Esophagus mucosa (tissue), 1 donor: ENCODE data around the gene CASK. TPM values are rescaled to one million over a fixed set of nuclear protein-coding genes. Genes with fewer than 3 reads are reported as not detected.
"Not testable (repeated sequence)": the region's sequence is repeated elsewhere in the genome, so short reads cannot be mapped to it uniquely, and the experiment has no call there.

ENCODE experiments used
- ATAC-seq: fragments of 200-7000 bp; cut with Tn5 transposase; one replicate; pipeline ENCODE4 v1.9.1; 2020
- total RNA-seq: library from RNA; stranded (reverse); gene quantifications from one replicate; pipeline ENCODE4 v1.2.4, GENCODE V29; 2023
- donor health status: DM: yes; HTN: yes; CAD: no.

The CASK gene
- total RNA-seq, 1 donor from 2014 or later, result 56.3 TPM

DNA sequence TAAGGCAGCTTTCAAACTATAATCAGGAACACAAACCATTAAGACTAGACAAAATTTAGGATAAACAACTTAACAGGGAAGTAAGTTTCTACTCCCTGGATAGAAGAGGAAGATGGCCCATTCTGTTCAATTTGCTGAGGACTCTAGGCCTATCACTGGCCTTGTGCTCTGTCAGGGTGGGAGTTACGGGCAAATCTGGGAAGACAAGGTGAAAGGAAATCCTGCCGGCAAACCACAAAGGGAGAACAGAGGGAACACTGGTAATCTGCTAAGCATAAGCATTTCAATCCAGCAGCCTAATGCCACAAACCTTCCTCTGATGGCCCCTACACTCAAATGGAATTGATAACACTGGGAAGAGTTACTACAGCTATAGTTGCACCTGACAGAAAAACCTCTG lies 191.1 kb downstream of the CASK start:
- no peak for ATAC-seq

DNA sequence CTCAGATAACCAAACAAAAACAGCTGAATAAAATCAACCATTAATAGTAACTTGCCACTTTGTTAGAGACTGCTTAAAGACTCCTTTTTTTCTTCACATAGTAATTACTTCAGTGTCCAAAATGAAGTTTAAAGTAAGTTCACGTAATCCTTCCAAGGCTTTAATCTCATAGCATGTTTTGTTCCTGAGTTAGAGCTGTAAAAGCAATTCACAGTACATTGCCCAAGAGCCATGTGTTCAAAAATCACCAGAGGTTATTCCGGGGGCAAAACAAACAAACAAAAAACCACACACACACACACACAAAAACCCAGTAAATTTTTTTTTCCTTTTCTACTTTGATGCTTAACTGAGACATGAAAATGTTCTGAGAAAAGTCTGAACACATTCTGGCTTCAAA lies 193.3 kb downstream of the CASK start:
- ATAC-seq, result no peak

DNA sequence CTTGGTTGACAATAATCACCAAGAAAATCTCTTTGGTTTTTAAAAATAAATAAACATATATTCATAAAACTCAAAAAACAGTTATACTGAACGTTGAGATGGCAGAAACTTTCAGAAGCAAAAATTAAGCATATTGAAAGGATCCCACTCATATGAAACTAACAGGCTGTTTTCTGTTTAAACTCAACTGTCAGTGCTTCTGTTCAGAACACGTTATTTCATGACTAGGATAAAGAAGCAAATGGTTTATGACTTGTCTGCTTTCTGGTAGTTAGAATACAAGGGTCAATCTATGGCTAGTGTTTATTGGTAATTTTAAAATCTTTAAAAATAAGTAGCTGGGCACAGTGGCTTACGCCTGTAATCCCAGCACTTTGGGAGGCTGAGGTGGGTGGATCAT lies 195.2 kb downstream of the CASK start:
- ATAC-seq, result no peak

DNA sequence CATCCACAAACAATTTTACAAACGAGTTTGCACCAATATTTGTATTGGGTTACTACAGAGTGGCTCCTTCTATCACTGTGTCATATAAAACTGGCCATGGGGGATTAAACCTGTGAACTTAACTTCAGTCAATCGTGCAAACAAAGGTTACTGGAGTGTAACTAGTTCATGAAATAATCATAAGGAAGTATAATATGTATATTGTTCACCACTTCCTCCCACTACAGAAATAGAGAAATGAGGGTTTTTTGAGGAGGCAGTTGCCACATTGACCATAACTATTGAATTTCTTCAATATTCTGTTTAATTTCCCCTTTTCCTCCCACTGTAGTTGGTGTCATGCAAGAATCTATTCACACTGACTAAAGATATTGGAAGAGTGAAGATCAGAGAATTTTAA lies 199.5 kb downstream of the CASK start, which contains the start of gene GPR82:
Gene GPR82, plus strand, starts transcription at position 356 of the 400 bp plus-strand sequence. CDS start 2,846 bp downstream, outside the sequence.
- ATAC-seq, result peak; percentile 47

DNA sequence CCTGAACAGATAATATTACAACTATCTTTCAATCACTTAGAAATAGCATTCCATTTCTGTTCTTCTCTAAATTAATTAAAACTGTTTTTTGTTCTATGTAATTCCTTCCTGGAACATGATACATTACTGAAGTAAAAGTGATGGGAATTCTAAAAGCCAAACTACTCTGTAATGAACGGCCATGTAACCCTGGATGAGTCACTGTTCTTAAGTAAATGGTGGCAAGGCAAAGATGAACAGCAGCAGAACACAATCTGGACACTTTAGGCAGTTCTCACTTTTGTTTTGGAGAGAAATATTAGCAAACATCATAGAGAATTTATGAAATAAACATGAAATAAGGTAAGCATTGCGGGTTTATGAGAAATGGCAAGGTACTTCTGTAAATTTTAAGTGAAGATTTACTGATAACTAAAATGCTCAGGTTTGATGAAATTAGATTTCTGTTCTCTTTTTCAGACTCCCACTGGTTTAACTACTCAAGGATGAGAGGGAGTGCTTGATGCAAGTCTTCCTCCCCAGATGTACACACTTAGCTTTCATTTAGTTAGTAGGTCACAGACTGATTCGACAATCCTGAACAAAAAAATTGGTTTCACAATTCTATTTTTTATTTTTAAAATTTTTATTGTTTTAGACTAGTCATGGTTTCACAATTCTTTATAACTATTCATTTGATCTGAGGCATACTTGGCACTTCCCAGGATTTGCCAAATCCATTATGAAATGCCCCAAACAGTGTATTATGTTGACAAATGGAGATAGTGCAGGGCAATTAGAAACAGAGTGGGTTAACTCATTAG lies 200.3 kb downstream of the CASK start:
- no peak for ATAC-seq

DNA sequence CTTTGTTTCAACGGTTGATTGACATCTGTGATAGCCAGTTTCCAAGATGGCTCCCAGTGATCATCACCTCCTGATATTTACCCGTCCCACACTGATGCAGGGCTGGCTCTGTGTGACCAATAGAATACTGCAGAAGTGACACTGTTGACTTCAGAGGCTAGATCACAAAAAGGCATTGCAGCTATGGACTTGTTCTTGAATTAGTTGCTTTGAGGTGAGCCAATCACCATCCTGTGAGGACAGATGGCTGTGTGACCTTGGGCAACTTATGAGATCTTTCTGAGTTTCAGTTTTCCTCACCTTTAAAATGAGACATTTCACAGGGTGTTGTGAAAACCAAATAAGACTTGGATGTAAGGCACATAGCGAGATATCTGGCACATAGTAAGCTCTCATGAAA lies 201.1 kb downstream of the CASK start:
- ATAC-seq, result no peak

DNA sequence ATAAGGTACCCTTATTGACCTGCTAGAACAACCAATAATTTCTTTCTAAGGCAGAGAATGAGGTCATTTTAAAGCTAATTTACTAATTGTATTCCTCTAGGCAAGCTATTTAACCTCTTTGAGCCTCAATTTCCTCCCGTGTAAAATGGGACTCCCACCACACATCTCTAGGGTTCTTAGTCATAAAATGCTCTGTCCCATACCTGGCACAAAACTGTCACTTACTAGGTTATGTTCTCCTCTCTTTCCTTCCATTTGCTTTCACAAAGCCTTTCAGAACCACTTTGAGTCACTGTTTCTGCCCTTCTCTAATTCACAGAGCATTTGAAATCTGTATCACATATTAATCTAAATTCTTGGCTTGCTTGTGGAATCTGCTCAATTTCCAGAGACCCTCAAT lies 201.8 kb downstream of the CASK start:
- ATAC-seq, result no peak

DNA sequence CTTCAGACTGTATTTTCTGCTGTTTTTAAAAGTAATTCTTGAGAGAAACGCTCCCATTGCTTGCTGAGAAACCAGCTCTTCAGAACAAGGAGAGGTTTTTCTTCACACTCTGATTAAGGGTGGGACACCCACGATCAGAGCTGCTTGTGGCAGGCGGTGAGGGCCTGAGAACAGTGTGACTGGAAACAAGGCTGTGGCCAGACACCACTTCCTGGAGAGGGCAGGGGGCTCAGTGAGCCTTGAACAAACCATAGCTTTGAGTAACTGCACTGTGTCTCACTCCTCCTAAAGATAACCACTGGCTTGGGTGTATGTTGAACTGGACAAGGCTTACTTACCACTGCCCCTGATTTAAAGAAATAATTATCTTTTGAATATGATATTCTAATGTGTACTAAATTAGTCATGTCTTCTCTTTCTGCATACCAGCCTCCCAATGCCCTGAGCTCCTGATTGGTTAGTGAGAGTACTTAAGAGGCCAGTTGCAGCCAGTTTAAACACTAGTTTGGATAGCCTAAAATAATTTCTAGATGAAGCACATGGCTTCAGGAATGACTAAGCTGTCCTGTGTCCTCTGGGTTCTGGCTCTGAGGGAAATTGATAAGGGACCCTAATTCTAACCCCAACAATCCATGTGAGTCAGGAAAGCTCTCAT lies 203.1 kb downstream of the CASK start:
- ATAC-seq, result peak; percentile 65

DNA sequence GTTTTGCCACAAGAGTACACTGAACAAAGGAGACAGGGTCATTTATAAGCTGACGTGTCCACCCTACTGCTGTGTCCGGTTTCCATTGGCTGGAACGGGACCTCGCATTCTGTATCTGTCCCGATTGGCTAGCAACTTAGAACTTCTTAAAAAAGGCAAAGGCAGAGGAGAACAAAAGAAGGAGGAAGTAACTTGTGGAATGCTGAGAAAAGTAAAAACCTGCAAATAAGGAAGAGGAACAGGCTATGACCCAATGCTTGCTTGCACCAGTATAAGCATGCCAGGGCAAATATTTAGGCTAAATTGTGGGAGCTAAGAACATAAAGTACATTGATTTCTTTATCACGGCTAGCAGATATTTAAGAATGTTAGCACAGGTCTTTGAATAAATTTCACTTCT lies 203.7 kb downstream of the CASK start:
- not testable (repeated sequence) for ATAC-seq

DNA sequence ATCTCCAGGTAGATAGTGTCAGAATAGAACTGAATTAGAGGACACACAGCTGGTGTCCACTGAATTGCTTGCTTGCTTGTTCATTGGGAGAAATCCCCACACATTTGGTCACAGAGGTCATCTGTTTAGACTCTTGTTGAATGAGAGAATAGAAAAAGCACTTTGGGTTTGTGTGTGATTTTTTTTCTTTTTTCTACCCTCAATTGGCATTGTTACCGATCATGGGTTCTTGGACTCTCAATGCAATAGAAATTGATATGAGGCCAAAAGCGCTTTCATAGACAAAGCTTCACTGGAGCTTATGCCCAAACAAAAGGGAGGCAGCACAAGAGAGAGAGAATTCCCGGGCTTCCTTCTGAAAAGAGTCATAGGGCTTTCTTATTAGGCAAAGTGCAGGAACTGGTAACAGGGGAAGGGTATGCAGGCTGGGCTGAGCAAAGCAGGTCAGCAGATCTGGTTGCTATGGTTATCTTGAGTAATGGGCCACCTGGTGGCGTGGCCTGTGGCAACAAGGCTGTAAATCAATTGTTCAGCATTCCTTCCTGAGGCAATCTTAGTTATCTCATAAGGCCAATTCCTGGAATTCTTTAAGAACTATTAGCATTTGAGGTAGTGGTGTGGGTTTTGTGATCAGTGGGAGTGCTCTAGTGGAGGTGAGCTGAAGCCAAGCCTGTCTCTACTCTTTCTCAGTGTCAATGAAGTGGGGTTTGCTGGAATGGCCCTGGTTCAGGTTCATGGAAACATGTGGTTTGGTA lies 204.7 kb downstream of the CASK start:
- ATAC-seq, result no peak

DNA sequence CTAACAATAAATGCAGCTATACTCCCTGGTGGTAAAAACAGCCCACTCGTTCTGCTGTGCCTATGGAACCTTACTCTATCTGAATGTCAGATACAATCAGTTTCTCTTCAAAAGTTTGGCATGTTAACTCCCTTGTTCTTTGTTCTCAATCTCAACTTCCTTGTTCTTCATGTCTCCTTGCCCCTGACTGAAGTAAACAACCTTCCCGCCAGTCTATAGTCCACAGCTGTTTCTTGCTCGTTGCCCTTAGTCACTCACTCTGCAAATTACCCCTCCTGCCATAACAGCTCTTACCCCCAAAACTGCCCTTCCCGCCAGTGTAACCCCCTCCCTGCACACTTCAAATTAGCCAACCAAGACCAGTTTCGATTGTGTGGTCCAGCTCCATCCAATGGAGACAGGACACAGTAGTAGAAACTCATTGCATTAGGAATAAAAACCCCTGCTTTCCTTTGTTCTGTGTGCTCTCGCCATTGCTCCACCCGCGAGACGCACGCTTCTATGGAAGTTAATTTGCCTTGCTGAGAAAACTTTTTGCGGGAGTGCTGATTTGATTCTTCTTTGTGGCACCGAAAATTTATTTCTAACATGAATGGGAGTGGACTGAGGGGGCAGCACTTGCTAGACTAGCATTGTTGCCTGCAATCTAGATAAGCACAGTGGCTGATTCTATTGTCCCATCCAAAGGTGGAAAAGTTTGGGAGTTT lies 206.4 kb downstream of the CASK start:
- ATAC-seq, result no peak

DNA sequence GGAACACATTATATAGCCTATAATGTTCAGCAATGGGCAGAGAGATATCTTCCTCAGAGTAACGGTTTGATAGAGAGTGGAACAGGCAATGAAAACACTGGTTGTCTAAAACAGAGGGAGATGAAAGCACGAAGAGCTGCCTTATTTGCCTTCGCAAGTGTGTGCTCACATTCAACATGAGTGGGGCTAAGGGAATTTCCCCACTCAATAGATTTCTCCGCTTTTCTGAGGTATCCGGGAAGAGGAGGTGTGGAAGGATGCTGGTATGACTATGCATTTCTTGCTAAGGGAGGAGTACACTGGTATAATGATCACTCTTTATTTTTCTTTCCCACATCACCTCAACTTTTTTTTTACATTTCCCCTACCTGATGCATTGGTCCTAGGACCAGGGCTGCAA lies 207.1 kb downstream of the CASK start:
- no peak for ATAC-seq

DNA sequence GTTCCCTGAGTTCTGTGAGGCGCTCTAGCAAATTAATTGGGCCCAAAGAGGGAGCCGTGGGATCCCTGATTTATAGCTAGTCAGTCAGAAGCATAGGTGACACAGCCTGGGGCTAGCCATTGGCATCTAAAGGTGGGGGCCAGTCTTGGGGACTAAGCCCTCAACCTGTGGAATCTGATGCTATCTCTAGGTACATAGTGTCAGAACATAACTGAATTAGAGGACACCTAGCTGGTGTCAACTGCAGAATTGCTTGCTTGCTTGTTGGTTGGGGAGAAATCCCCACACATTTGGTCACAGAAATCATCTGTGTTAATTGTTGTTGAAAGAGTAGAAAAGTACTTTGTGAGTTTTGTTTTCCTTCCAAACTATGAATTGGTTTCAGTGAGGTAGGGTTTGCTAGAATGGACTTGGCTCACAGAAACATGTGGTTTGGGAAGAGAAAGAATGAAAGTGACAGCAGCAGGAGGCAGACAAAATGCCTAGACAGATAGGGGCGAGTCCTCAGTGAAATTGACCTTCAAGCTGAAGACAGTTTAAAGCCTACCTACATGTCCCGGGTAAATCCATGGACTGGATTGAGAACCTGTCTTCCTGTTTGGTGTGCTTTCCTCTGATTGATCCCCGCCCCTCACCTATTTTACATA lies 212.2 kb downstream of the CASK start:
- no peak for ATAC-seq

DNA sequence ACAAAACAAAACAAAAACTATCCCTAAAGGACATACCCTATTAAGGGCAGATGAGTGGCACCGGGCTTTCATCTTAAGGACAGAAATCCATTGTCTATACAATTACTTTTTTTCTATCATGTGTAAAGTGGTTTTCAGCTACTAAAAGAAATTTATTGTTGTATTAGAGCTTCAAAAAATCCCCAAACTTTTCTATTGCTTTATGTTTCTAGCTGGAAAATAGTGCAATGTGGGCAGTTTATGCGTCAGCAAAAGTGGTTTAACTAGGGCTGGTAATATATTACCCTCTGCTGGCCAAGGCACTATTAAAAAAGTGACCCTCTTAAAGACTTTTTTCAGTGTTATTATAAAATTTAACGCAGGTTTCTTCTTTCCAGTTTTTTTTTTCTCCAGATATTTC lies 214.9 kb downstream of the CASK start:
- no peak for ATAC-seq

DNA sequence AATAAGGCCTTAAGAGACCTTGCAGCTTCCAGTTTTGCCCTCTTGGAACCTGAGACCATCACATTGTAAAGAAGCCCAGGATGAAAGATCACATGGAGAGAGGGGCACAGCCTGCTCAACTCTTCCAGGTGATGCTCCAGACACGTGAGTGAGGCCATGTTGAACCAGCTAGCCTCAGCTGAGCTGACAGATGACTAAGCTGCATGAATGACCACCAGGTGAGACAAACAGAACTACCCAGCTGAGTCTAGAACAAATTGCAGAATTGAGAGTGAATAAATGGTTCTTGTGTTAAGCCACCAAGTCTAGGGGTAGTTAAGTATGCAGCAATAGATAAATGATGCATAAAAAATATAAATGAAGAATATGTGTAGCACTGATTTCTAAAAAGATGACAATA lies 216.1 kb downstream of the CASK start:
- no peak for ATAC-seq

DNA sequence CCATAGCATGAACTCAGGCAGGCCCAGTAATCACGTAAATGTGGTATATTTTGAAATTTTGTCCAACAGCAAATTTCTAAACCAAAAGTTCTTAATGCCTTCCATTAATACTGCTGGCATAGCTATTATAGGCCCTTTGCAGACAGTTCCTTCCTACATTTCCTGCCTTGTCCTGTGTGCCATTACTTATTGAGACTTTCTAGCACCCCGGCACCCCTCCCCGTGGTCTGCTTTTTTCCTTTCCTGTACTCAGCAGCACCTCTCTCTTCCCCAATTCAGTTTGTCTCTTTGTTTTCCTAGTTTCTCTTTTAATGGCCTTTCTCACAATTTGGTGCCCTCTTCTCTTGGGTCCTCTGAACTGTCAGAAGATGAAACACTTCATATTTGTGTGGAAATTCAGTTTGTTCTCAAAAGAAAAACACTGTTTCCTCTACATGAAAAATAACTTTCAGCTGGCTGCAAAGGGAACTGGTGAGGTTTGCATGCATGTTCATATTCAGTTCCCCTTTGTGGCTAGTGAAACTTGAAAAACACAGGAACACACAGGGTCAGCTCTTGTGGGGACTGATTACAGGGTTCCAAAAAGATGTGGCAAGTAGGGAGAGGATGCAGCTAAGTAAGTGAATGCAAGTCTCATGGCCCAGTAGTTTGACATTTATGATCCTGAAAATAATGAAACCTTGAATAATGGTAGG lies 217.5 kb downstream of the CASK start:
- no peak for ATAC-seq

DNA sequence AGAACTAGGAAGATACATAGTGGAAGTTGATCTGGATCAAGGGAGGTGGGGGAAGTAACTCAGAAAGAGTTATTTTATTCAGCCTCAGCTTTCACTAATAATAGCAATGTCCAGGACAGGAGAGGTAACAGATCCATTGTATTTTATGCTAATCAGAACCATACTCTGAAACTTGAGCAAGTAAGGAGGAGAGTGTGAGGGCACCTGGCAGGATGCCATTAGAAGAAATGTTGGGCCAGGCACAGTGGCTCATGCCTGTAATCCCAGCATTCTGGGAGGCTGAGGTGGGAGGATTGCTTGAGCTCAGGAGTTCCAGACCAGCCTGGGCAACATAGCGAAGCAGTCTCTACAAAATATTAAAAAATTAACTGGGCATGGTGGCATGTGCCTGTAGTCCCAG lies 218.3 kb downstream of the CASK start:
- ATAC-seq, result no peak

DNA sequence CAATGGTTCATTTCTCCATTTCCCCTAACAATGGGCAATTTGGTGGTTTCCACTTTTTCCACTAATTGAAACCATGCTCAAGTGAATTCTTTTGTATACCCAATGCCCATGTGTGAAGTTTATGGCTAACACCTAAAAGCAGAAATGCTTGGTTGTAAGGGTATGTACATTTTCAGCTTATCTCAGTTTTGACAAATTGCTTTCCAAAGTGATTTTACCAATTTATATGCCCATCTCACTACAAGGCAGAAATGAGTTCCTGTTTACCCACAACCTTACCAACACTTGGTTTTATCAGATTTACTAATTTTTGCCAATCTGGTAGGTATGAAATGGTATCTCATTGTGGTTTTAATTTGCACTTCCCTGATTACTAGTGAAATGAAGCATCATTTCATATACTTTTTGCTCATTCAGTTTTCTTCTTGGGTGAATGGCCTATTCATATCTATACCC lies 219.8 kb downstream of the CASK start:
- ATAC-seq, result no peak

DNA sequence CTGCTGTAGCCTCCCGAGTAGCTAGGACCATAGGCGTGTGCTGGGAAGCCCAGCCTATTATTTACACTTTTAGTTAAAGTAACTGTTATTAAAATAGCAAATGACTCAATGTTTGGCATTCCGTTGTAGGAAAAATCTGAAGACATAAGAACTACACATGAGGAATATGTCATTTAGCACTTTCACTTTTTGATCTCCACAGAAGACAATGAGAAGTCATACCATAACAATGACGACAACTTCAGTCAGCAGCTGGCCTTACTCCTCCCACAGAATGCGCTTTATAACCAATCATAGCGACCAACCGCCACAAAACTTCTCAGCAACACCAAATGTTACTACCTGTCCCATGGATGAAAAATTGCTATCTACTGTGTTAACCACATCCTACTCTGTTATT lies 227.9 kb downstream of the CASK start:
- no peak for ATAC-seq

DNA sequence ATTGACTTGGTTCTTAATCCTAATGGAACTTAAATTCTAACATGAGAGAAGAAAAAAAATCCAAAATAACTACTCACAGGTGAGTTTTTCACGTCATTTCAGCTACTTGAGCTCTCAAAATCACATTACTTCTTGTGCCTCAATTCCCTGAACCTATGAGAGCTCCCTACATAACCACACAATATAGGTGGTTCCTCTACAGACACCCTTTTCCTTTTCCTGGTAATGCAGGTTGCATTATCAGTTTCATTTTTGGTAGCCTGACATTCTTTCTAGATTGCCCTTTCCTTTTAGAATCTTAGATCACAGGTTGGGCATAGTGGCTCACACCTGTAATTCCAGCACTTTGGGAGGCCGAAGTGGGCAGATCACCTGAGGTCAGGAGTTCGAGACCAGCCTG lies 230.3 kb downstream of the CASK start:
- ATAC-seq, result no peak

DNA sequence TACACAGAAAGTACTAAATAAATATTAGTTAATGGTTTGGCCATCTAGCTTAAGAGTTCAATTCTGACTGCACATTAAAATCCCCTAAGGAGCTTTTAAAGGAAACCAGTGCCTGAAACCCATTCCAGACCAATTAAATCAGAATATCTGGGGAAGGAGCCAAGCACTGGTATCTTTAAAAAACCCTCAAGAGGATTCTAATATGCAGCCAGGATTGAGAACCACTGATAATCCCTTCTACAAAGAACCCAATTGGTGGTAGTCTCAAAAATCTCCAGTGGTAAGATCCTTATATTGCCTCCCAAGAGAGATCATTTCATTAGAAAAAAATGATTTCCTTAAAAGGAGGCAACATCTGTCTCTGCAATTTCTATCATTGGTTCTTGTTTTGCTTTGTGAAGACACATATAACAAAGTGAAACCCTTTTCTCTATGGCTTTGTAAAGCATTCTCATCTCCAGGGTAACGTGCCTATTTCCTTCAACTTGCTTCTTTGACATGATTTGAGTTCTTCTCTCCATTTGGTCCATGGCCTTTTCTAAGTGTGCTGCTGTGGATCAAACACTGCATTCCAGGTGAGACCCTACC lies 231.1 kb downstream of the CASK start:
- no peak for ATAC-seq
